ENCODE measurements around the gene GNE. TPM values are rescaled to one million over a fixed set of nuclear protein-coding genes. Genes with fewer than 3 reads are reported as not detected.

Gene GNE
- total RNA-seq, 1 donor from 2014 or later: 13.7 TPM

DNA sequence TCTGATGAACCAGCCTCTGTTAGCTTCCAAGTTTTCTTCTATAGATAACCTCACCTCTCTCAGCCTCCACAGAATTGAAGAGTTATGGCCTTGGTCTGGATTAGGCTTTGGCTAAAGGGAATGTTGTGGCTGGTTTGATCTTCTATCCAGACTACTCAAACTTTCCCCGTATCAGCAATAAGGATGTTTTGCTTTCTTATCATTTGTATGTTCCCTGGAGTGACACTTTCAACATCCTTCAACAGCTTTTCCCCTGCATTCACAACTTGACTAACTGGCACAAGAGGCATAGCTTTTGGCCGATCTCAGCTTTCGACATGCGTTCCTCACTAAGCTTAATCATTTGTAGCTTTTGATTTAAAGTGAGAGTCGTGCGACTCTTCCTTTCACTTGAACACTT, 28.1 kb upstream of the GNE start:
- Histone ChIP-seq H3K36me3 (no peaks in the 10 kb centered on the region), H3K4me3 (no peak overlapping the region), H3K27me3 (no peaks in the 10 kb centered on the region), H3K9me3 (no peaks in the 10 kb centered on the region), H3K27ac (no peak overlapping the region), H3K4me1 (no peaks in the 10 kb centered on the region)
- intact Hi-C loops (cut with DNase I): no loop called here
- no peak for ATAC-seq
- TF ChIP-seq, protein P1, sequence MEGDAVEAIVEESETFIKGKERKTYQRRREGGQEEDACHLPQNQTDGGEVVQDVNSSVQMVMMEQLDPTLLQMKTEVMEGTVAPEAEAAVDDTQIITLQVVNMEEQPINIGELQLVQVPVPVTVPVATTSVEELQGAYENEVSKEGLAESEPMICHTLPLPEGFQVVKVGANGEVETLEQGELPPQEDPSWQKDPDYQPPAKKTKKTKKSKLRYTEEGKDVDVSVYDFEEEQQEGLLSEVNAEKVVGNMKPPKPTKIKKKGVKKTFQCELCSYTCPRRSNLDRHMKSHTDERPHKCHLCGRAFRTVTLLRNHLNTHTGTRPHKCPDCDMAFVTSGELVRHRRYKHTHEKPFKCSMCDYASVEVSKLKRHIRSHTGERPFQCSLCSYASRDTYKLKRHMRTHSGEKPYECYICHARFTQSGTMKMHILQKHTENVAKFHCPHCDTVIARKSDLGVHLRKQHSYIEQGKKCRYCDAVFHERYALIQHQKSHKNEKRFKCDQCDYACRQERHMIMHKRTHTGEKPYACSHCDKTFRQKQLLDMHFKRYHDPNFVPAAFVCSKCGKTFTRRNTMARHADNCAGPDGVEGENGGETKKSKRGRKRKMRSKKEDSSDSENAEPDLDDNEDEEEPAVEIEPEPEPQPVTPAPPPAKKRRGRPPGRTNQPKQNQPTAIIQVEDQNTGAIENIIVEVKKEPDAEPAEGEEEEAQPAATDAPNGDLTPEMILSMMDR (IDR thresholded peaks at IDR 0.05): no peak
- no peak for DNase-seq

DNA sequence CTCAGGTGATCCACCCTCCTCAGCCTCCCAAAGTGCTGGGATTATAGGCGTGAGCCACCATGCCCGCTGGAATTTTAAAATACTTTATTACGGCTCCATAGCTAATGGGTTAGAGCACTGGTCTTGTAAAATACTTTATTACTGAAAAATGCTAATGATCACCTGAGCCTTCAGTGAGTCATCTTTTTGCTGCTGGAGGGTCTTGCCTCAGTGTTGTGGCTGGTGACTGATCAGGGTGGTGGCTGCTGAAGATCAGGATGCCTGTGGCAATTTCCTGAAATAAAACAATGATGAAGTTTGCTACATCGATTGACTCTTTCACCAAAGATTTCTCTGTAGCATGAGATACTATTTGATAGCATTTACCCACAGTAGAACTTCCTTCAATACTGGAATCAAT, 26.0 kb upstream of the GNE start:
- DNase-seq (no peak), ATAC-seq (no peak)
- Histone ChIP-seq H3K4me3 (no peak overlapping the region), H3K27me3 (no peaks in the 10 kb centered on the region), H3K27ac (no peak overlapping the region), H3K9me3 (no peaks in the 10 kb centered on the region), H3K4me1 (no peaks in the 10 kb centered on the region), H3K36me3 (no peaks in the 10 kb centered on the region)
- TF ChIP-seq, protein P1 (IDR thresholded peaks at IDR 0.05): no peak
- intact Hi-C loops (cut with DNase I): no loop called here

DNA sequence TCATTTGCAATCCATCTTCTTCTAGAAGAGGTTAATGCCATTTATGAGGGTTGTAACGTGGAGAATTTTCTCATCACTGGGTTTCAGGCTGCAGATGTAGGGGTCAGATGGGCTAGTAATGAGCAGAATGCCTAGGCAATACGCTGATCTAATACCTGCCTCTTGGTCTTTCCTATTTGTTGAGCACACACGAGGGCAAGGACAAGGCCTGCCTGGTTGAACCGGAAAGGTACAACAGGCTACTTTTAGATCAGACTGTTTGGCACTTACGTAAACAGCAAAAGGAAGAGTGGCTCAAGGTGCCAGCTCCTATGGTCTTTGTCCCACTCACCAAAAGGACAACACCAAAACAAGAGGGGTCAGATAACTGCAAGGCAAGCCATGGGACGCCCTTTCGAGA, 24.0 kb upstream of the GNE start:
- Histone ChIP-seq H3K4me3 (no peak overlapping the region), H3K4me1 (no peaks in the 10 kb centered on the region), H3K9me3 (no peaks in the 10 kb centered on the region), H3K36me3 (no peaks in the 10 kb centered on the region), H3K27ac (no peak overlapping the region), H3K27me3 (no peaks in the 10 kb centered on the region)
- DNase-seq (no peak), ATAC-seq (no peak)
- TF ChIP-seq, protein P1 (IDR thresholded peaks at IDR 0.05): no peak
- intact Hi-C loops (cut with DNase I): no loop called here

DNA sequence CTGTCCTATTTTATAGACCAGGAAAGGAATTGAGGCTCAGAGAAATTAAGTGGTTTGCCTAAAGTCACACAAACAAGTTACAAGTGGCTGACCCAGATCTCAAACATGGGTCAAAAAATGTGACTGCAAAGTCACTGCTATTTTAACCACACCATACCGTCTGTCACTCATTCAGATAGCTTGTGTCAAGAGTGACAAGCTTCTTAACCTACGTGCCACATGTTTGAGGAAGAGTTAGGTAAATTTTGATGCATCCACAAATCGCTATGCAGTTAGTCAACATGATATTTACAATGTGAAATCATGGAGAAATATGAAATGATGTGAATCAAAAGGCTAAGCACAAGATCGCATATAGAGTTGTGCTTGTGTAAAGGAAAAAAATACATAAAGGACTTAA, 22.7 kb upstream of the GNE start:
- intact Hi-C loops (cut with DNase I): no loop called here
- Histone ChIP-seq H3K27me3 (no peaks in the 10 kb centered on the region), H3K36me3 (no peaks in the 10 kb centered on the region), H3K27ac (no peak overlapping the region), H3K9me3 (no peaks in the 10 kb centered on the region), H3K4me3 (no peak overlapping the region), H3K4me1 (no peaks in the 10 kb centered on the region)
- TF ChIP-seq, protein P1 (IDR thresholded peaks at IDR 0.05): no peak
- ATAC-seq: peak; percentile 27
- DNase-seq: no peak

DNA sequence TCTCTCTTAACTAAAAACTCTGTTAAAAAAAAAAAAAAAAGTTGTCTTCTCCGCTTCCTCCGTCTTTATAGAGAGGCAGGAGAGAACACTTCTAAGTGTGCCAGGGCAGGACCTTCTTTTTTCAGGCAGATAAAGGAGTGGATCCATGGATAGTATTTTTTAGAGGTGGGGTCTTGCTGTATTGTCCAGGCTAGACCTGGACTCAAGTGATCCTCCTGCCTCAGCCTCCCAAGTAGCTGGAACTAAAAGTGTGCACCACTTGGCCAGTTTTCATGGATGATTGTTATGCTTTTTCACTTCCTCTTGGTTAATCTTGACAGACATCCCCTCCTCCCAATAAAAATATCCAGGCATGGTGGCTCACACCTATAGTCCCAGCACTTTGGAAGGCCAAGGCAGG, 20.0 kb upstream of the GNE start:
- Histone ChIP-seq H3K4me1 (no peaks in the 10 kb centered on the region), H3K9me3 (no peaks in the 10 kb centered on the region), H3K36me3 (no peaks in the 10 kb centered on the region), H3K4me3 (no peak overlapping the region), H3K27ac (no peak overlapping the region), H3K27me3 (no peaks in the 10 kb centered on the region)
- TF ChIP-seq, protein P1 (IDR thresholded peaks at IDR 0.05): no peak
- ATAC-seq: no peak
- intact Hi-C loops (cut with DNase I): no loop called here
- DNase-seq: no peak

DNA sequence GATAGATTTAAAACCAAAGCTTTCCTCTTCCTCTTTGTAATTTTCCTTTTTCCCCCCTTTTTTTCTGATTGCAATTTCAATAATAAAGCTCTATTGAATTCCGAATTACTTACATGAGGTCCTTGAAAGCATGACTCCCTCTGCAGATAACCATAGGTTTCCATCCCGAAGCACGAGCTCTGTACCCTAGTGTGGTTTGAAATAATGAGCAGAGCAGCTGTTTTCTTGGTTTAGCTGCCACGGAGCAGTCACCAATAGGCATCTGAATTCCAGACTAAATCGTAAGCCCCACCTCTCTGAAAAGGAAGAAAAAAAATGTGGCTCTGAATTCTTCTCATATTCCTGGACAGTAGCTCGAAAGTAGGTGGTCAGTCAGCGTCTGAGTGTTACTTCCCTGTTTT, 18.5 kb upstream of the GNE start:
- no peaks in the 10 kb centered on the region for H3K27me3 ChIP-seq
- TF ChIP-seq, protein P1 (IDR thresholded peaks at IDR 0.05): no peak

More for the DNA sequence above, 18.5 kb upstream of the GNE start:
- Histone ChIP-seq H3K4me3 (peak overlapping the region; percentile 4), H3K36me3 (no peaks in the 10 kb centered on the region), H3K4me1 (no peaks in the 10 kb centered on the region), H3K27ac (no peak overlapping the region), H3K9me3 (no peaks in the 10 kb centered on the region)
- DNase-seq: no peak
- ATAC-seq: peak; percentile 74
- intact Hi-C loops (cut with DNase I): no loop called here
